GM12865 (cell line): ENCODE measurements around the gene PCCA.

ENCODE experiments used
- DNase-seq: peaks from one replicate; pipeline ENCODE4 v3.0.0; 2010; ENCODE audit warnings: low read depth
- H3K4me3 ChIP-seq: 2 replicates; pipeline ENCODE4 v1.5.1; 2011; ENCODE audit warnings: mild to moderate bottlenecking, low read depth, low read length, control low read depth
- CTCF ChIP-seq: IDR thresholded peaks from 2 replicates; pipeline ENCODE4 v1.5.1; 2011; ENCODE audit warnings: low read length, control low read depth, low read depth, inconsistent platforms; ENCODE audit not compliant: insufficient read depth; ENCODE audit errors: missing control alignments

Gene PCCA

DNA sequence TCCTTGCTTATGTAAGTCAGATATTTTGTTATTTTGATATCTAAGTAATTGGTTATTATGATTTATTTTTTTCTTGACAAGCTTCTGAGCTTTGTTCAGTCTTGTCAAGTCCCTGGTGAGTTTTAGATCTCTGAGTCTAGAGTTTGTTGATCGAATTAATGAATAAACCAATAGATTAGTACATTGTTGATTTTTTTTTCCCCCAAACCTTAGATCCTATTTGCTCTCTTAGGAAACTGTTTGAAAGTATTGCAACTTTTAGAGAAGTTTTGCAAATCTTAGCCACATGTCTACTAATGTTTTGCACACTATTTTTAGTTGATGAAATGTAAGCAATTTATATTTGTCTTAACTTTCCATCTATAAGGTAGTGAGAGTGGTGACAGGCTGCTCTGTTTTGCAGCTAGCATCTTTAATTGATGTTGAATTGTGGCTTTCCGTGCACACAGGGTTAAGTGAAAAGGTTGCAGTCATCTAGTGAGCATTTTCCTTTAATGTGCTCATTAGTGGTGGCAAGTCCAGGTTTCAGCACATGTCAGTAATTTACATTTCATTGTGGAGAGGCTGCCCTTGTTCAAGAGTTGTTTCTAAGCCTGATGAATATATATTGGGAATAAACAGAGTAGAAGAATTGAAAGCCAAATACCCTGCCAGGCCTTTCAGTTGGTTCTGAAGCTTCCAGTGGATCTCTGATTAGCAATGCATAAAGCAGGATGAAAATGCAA is 86.3 kb downstream of the PCCA start:
- TF ChIP-seq CTCF = no peak
- no peak for DNase-seq
- H3K4me3 ChIP-seq = no peak overlapping the region

DNA sequence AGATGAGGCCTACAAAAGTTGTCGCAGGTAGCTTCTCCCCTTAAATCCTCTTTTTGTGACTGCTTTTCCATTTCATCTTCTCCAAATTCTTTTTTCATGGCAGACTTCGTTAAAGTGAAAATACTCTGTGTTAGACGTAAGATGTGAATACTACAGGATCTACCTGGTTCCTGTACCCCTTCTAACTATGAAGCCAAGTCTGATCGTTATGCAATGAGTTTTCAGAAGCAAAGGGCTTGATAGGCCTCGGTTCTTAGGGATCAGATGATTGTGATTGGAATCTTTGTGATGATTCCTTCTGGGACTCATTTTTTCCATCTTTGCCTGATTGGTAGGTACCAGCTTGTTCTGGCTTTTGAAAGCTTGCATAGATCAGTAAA is 86.9 kb downstream of the PCCA start:
- no peak for TF ChIP-seq CTCF
- H3K4me3 ChIP-seq = no peak overlapping the region

DNA sequence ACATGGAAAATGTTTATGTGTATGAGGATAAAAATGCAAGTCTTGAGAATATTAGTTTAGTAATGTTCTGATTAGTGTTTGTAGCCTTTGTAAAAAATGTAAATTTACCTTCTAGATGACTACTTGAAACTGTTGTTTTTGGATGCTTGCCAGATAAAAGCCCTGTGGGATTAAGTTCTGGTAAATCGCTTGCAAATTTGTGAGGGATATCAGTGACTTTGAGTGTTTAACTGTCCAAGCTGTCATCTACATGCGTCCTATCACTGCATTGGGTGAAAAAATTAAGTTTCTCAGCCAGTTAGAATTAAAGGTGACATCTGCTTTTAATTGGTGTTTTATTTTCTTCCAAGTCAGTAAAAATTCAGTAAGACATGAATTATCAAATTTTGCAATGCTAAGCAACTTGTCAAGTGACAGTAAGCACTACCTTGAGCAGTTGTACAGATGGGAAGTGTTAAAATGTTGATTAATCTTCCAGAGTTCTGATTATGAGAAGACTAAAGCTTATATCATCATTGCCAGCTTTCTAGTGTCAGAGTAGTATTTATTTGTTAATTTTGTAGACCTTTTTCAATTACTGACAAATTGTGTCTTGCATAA is 88.0 kb downstream of the PCCA start:
- H3K4me3 ChIP-seq = no peak overlapping the region
- TF ChIP-seq CTCF = no peak
- no peak for DNase-seq

More for the DNA sequence above, 86.9 kb downstream of the PCCA start:
- no peak for DNase-seq

DNA sequence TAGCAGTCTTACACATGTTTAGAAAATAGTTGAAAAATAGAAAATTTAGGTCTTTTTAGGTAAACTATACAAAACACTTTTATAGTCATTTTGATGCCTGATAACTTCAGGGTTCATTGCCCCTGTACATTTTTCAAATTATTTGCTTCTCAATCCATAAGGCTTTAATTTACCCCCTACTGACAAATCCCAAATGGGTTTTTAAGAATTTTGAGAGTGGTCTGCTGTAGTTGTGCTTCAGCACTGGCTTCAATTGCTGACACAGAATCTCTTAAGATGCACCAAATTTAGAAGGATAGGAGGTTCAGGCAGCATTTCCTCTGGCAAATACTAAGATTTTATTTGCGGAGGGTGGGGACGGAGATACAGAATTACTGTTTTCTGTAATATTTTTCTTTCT is 89.4 kb downstream of the PCCA start:
- no peak for DNase-seq
- H3K4me3 ChIP-seq = no peak overlapping the region
- TF ChIP-seq CTCF = no peak

GRCh38 chr13:100179276-100179675 is 90.4 kb downstream of the PCCA start:
- no peak for DNase-seq
- H3K4me3 ChIP-seq = no peak overlapping the region
- no peak for TF ChIP-seq CTCF

GRCh38 chr13:100182900-100183490 is 94.1 kb downstream of the PCCA start:
- no peak overlapping the region for H3K4me3 ChIP-seq
- no peak for DNase-seq
- TF ChIP-seq CTCF = no peak
